ENCODE data around the gene ARHGEF28.

Gene ARHGEF28

DNA sequence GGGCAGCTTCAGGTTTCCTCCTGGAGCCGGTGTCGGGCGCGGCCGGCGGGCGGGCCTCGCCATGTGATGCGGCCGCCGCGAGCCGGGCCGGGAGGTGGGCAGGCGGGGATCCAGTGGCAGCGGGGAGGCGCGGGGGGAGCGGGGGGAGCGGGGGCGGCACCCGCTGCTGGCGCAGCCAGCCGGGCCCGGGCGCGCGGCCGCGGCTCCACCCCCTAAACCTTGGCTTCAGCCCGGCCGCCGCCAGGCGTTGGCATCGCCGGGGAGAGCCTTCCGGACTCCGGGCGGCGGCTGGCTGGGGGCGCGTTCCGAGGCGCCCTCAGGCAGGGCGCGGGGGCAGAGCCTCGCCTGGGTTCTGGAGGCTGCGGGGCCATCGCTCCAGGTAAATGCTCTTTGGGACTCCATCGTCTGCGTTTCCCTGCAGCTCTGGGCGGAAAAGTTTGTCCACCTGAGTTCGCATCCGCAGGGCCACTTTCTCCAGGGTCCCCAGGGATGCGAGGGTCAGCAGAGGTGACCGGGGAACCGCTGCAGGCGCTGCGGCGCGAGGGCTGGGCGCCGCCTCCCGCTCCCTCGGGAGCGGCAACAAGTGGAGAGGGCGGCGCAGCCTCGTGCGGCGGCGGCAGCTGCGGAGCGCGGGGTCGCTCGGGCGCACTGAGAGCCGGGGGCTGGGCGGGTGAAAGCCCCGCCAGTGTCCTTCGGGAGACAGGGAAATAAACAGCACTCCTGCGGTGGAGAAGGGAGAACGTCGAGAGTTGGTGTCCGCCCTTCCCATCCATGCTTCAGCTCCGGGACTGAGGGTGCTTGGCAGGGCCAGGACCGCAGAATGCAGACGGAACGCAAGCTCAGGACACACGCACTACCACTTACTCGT lies at the start of gene ARHGEF28:
Gene ARHGEF28, plus strand, starts transcription at position 253 of the 868 bp plus-strand sequence. CDS start 58,656 bp downstream, outside the sequence.
- H3K27ac ChIP-seq, result peak within 1 kb of the TSS; percentile 70
- DNase-seq (ENCODE audit: low read depth, low spot score), result no peak

DNA sequence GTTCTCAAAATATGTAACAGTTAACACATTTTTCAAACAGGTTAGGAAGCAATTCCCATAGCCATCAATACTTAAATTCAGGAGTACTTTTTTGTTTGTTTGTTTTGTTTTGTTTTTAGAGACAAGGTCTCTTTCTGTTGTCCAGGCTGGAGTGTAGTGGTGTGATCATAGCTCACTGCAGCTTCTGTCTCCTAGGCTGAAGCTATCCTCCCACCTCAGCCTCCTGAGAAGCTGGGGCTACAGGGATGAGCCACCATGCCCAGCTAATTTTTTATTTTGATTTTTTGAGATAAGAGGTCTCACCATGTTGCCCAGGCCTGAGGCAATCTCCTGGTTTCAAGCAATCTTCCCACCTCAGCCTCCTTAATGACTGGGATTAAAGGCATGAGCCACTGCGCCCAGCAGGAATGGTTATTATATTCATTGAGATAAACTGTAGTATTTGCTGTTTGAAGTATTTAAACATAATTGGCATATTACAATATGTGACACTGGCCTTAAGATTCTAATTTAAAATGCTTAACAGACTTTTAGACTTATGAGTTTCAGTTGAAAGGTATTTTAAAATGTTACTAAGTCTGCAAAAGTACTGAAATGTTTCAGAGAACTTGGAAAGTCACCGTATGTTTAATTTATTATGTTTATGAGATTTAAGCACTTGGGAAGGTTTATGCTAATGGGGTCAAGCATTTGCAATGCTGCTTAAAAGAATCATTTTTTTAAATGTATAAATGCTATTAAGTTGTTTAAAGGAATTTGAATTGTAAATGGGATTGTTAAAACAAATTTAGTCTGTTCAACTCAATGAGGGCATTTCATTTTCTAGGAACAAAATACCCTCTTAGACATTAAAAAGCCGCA lies 43.5 kb upstream of the ARHGEF28 start:
- DNase-seq (ENCODE audit: low read depth, low spot score), result no peak
- no peak overlapping the region for H3K27ac ChIP-seq

DNA sequence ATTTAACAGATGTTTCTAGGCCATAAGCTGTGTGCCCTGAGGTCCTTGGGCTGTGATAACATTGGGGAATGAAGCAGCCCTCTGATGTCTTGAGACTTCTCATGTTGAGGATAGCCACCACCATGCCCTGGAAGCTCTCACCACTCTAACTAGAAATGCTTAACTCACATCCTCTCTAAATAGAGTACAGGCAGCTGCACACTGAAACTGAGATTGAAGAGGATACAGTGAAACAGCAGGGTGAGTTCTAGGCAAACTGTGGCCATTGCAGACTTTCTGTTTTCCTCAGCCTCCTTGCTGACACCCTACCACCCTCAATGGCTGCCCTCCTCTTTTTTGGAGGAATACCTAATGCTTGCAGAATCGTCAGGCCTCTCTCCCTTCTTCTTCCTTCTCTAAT lies 38.1 kb upstream of the ARHGEF28 start:
- no peak overlapping the region for H3K27ac ChIP-seq
- DNase-seq (ENCODE audit: low read depth, low spot score), result no peak

DNA sequence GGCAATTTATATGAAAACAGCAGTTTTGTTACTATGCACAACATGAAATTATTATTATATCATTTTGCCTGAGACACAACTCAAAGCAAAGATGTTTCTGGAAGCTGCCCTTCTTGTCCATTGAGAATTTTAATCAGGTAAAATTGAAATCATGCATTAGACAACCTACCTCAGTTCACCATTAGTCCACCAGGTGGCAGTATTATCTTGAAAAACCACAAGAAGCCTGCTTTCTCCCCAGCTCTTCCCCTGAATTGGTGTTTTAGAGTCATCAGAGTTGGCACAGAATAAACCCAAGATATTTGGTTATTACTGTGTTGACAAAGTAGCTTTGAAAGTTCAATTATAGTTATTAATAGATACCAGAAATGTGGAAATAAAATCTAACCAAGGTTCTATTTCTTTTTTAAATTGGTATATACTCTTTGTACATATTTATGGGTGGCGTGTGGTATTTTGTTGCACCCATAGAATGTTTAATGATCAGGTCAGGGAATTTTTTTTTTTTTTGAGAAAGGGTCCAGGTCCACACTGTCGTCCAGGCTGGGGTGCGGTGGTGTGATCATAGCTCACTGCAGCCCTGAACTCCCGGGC lies 34.8 kb upstream of the ARHGEF28 start:
- DNase-seq (ENCODE audit: low read depth, low spot score), result peak; percentile 40
- peak overlapping the region; percentile 7 for H3K27ac ChIP-seq

GRCh38 chr5:73591698-73592501 lies 34.1 kb upstream of the ARHGEF28 start:
- peak overlapping the region; percentile 7 for H3K27ac ChIP-seq
- DNase-seq (ENCODE audit: low read depth, low spot score), result no peak

GRCh38 chr5:73592551-73592950 lies 33.4 kb upstream of the ARHGEF28 start:
- no peak for DNase-seq (ENCODE audit: low read depth, low spot score)

DNA sequence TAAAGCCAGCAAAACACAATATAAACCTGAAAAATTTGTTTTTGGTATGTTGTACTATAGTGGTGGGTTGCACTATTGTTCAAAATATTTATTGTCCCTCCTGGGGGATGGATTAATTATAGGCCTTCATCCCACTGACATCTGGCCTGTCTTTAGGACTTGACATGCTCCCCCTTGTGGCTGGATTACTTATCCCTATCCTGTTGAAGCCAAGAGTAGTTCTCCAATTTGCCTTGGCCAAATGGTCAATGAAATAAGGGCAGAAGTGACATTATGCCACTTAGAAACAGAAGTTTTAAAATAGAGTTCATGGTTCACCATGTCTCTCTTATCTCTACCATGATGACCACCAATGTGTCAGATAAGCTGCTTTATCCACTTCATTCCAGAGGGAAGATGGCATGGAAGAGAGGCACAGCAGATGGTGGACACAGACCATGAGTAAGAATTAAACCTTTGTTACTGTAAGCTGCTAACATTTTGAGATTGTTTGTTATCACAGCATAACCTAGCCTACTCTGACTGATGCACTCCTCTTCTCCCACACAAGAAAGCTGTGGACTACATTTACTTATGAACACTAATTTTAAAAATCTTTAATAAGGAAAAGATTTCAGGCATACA lies 29.2 kb upstream of the ARHGEF28 start:
- no peak for DNase-seq (ENCODE audit: low read depth, low spot score)
- H3K27ac ChIP-seq, result no peak overlapping the region

More at GRCh38 chr5:73592551-73592950, 33.4 kb upstream of the ARHGEF28 start:
- peak overlapping the region; percentile 7 for H3K27ac ChIP-seq

DNA sequence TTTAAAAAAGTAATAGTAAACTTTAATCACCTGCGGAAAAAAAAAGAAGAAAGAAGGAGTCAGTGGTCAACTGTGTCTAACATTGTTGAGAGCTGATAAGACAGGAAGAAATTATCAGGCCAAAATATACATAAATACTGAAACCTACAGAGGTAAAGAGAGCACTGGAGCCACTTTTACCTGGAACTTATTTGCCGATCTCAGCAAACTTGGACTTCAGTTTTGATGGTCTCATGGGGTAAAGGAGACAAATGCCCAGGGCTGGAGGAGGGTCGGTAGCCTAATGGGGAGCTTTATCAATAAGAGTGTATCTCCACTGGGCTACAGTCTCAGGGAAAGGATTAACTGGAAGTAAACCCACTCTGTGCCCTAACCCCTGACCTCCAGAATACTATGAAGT lies 26.6 kb upstream of the ARHGEF28 start:
- no peak for DNase-seq (ENCODE audit: low read depth, low spot score)

DNA sequence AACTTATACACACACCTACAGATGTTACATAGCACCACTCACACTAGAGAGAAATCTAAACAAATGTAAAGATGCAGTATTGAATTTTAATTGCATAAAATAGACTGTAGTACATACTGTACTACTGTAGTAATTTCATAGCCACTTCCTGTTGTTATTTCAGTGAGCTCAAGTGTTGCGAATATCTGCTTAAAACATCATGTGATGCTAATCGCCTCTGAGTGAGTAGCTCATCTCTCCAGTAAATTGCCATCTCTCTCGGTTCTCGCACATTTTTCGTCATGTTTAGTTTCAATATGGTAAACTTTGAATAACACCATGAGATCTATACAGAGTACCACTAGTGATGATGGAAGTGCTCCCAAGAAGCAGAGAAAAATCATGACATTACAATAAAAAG lies 22.0 kb upstream of the ARHGEF28 start:
- no peak for DNase-seq (ENCODE audit: low read depth, low spot score)
- no peak overlapping the region for H3K27ac ChIP-seq

More for the DNA sequence above, 26.6 kb upstream of the ARHGEF28 start:
- no peak overlapping the region for H3K27ac ChIP-seq

DNA sequence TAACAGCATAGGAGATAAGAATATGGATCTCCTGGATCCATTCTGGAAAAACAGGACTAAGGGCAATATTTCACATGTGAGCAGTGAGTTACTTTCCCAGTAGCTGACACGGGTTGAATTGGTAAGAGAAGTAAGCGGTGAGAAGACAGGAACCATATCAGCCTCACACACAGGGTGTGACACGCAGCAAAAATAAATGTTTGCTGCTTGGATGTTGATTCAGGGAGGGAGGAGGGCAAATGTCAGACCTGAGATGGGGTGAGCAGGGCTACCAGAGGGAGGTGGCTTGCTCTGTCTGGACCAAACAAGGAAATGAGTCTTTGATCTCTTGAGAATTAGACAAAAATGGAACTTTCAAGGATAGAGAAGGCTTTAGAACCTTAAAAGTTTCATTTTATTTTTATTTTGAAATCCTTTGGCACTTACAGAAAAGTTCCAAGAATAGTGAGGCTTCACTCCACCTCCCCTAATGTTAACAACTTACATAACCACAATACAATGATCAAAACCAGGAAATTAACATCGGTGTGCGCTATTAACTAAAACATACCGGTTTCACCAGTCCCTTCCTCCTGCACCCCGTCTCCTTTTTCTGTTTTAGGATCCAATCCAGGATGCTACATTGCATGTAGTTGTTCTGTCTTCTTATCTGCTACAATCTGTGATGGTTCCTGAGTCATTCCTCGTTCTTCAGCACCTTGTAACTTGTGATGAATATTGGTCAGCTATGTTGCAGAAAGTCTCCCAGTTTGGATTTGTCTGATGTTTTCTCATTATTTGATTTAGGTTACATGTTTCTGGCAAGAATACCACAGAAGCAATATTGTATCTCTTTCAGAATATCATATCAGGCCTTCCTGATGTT lies 20.5 kb upstream of the ARHGEF28 start:
- H3K27ac ChIP-seq, result peak overlapping the region; percentile 27
- peak; percentile 55 for DNase-seq (ENCODE audit: low read depth, low spot score)

DNA sequence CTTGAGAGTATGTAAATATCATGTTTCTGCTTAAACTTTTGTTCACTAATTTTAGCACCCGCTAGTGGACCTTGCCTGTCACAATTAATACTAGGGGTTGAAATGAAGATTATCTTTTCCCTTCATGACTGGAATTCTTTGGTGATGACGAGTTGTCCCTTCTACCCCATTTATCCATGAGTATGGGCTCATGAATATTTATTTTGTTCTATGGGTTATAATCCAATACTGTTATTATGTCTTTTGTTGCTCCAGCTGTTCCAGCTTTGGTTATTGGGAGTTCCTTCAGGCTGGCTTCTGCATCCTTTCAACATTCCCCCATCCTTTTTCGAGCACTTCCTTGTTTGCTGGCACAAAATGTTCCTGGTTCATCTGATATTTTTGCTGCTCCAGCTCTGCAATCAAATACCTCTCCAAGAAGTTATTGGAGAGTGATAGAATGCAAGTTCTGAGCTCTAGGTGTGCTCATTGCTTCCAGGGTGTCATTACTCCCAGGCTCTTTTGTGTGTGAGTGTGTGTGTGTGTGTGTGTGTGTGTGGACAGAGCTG lies 19.7 kb upstream of the ARHGEF28 start:
- DNase-seq (ENCODE audit: low read depth, low spot score), result no peak
- H3K27ac ChIP-seq, result no peak overlapping the region

GRCh38 chr5:73607228-73607627 lies 18.8 kb upstream of the ARHGEF28 start:
- no peak overlapping the region for H3K27ac ChIP-seq
- no peak for DNase-seq (ENCODE audit: low read depth, low spot score)

- DNase-seq (ENCODE audit: low read depth, low spot score), result no peak
- H3K27ac ChIP-seq, result no peak overlapping the region
Observed at GRCh38 chr5:73612799-73613198, 13.2 kb upstream of the ARHGEF28 start.

- peak; percentile 54 for DNase-seq (ENCODE audit: low read depth, low spot score)
- peak overlapping the region; percentile 49 for H3K27ac ChIP-seq
Observed at GRCh38 chr5:73615085-73615484, 10.9 kb upstream of the ARHGEF28 start.

DNA sequence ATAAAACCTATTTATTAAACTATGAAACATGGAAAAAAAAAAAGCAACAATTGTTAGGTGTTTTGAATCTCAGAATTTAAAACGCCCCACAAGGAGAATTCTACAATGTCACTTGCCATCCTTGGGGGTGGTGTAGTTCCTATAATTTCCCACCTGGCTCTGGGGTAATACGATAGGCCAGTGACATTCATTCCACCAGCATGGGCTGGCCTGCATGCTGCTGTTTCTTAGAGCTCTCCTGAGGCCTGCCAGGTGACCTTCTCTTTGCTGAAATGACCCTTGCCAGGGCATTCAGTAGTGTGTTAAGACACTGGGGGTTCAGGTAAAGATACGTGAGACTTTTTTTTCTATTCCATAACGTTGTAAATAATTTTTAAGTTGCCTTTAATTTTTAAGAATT lies 10.0 kb upstream of the ARHGEF28 start:
- DNase-seq (ENCODE audit: low read depth, low spot score), result no peak
- H3K27ac ChIP-seq, result peak overlapping the region; percentile 49

GRCh38 chr5:73617510-73618279 lies 8.3 kb upstream of the ARHGEF28 start:
- DNase-seq (ENCODE audit: low read depth, low spot score), result no peak
- peak overlapping the region; percentile 19 for H3K27ac ChIP-seq

GRCh38 chr5:73619606-73620333 lies 6.2 kb upstream of the ARHGEF28 start:
- no peak overlapping the region for H3K27ac ChIP-seq
- no peak for DNase-seq (ENCODE audit: low read depth, low spot score)

Data from epithelial cell of prostate (primary cell).